Occipital lobe (tissue), 3 donors: ENCODE data around the gene CCDC85A. TPM values are rescaled to one million over a fixed set of nuclear protein-coding genes. Genes with fewer than 3 reads are reported as not detected.

Experiments used
- DNase-seq: peaks from one replicate; lab custom pipeline; 2025; lab: John Stamatoyannopoulos, UW
- small RNA-seq: library from RNA; depleted of rRNA; stranded (forward); fragments of <200 nt; gene quantifications from one replicate; pipeline ENCODE3, GENCODE V24; 2014
- total RNA-seq: library from RNA; depleted of rRNA; stranded (reverse); fragments of >200 nt; gene quantifications from one replicate; pipeline ENCODE4 v1.2.3, GENCODE V29; 2014

CCDC85A gene
- total RNA-seq, 1 donor from 2014 or later = 38.8 TPM

- DNase-seq = no peak
Measured at GRCh38 chr2:56361844-56362243, 178.1 kb downstream of the CCDC85A start.

GRCh38 chr2:56364902-56365301, 181.1 kb downstream of the CCDC85A start:
- DNase-seq = no peak

- no peak for DNase-seq
Measured at GRCh38 chr2:56369316-56369715, 185.5 kb downstream of the CCDC85A start.

- DNase-seq = no peak
Measured at GRCh38 chr2:56372071-56372656, 188.4 kb downstream of the CCDC85A start.

GRCh38 chr2:56375251-56375650, 191.5 kb downstream of the CCDC85A start:
- no peak for DNase-seq

- DNase-seq = no peak
Measured at GRCh38 chr2:56376699-56377665, 193.2 kb downstream of the CCDC85A start.

- no peak for DNase-seq
Measured at GRCh38 chr2:56379066-56379465, 195.3 kb downstream of the CCDC85A start.

GRCh38 chr2:56380861-56381260, 197.1 kb downstream of the CCDC85A start:
- DNase-seq = no peak

GRCh38 chr2:56382466-56382865, 198.7 kb downstream of the CCDC85A start:
- no peak for DNase-seq

GRCh38 chr2:56386657-56387056, 202.9 kb downstream of the CCDC85A start:
- DNase-seq = no peak

GRCh38 chr2:56390644-56391043, 206.9 kb downstream of the CCDC85A start:
- no peak for DNase-seq

GRCh38 chr2:56410140-56410539, 226.3 kb downstream of the CCDC85A start:
- no peak for DNase-seq

GRCh38 chr2:56416500-56417176, 232.8 kb downstream of the CCDC85A start:
- no peak for DNase-seq

Small RNA genes within 50 kb of the gene (small RNA-seq; reads per million reads assigned to genes)
- not detected for gene RNA5SP93
